Immature natural killer cell (primary cell): ENCODE data around the gene ZBTB42. TPM values are rescaled to one million over a fixed set of nuclear protein-coding genes. Genes with fewer than 3 reads are reported as not detected.

Experiments used
- DNase-seq, 3 donors: peaks; one replicate each; pipeline ENCODE4 v3.0.0; 2022; ENCODE audit warnings: mixed read lengths in 1 of 3
- H3K27ac Mint-ChIP-seq, 6 donors: one replicate each; pipeline ENCODE4 v1.8.0; 2020; ENCODE audit warnings: mixed read lengths in 6 of 6, mild to moderate bottlenecking in 5 of 6, inconsistent platforms in 4 of 6, moderate library complexity in 3 of 6
- H3K27me3 Mint-ChIP-seq, 3 donors: one replicate each; pipeline ENCODE4 v1.8.0; 2020 to 2021; ENCODE audit warnings: low read depth in 3 of 3, mild to moderate bottlenecking in 3 of 3, mixed read lengths in 3 of 3, moderate library complexity in 3 of 3, inconsistent platforms in 1 of 3
- H3K36me3 Mint-ChIP-seq, 3 donors: one replicate each; pipeline ENCODE4 v1.8.0; 2020; ENCODE audit warnings: mixed read lengths in 3 of 3, inconsistent platforms in 2 of 3, mild to moderate bottlenecking in 2 of 3
- H3K4me1 Mint-ChIP-seq, 2 donors: one replicate each; pipeline ENCODE4 v1.8.0; 2020; ENCODE audit warnings: inconsistent platforms in 2 of 2, mild to moderate bottlenecking in 2 of 2, mixed read lengths in 2 of 2, moderate library complexity in 1 of 2
- H3K4me3 Mint-ChIP-seq, 5 donors: one replicate each; pipeline ENCODE4 v1.8.0; 2020; ENCODE audit warnings: mild to moderate bottlenecking in 5 of 5, mixed read lengths in 5 of 5, inconsistent platforms in 3 of 5, moderate library complexity in 3 of 5
- H3K9me3 Mint-ChIP-seq, 6 donors: one replicate each; pipeline ENCODE4 v1.8.0; 2020; ENCODE audit warnings: mild to moderate bottlenecking in 6 of 6, mixed read lengths in 6 of 6, inconsistent platforms in 4 of 6, moderate library complexity in 3 of 6
- polyA plus RNA-seq, 3 donors: library from polyadenylated mRNA; unstranded; fragments of 300-500 nt; fragmentation: Illumina TruSeq; gene quantifications; one replicate each; pipeline ENCODE4 v1.2.3, GENCODE V29; 2021

ZBTB42 gene
- polyA plus RNA-seq, 3 donors from 2014 or later = 0.25 to 2.4 (median 2.0) TPM

DNA sequence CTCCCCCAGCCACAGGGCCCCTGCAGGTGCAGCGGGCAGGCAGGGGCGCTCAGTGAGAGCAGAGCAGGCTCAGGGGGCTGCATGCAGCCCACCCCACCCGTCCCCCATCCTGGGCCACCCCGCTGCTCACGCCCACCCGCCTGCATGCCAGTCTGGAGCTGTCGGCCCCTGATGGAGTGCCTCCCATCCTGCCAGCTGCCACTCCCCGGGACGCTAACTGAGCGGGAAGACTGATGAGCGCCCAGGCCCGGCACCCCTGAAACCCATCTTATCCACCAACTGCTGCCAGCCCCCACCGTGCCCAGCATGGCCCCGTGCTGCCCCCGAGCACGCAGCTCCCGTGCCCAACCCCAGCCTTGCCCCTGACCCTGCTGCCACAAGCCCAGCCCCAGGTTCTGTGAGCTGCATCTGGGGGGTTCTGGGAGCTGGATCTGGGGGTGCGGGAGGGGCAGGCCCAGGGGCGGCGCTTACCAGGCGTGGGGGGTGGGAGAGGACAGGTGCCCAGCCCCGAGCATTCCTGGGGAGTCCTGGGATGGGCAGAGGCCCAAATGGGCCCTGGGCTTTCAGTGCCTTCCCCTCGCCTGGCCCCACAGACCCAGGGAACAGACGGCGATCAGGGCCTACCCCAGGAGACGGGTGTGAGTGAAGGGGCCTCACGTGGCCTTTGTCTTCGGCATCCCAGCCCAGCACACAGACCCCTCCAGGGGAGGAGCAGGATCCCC, 18.7 kb upstream of the ZBTB42 start:
- H3K9me3 Mint-ChIP-seq = no peaks in the 10 kb centered on the region
- DNase-seq = no peak
- H3K27me3 Mint-ChIP-seq = peaks cover 0 to 4% (median 0%) of the 10 kb centered on the region in 3 donors
- no peaks in the 10 kb centered on the region for H3K36me3 Mint-ChIP-seq
- no peak overlapping the region for H3K4me3 Mint-ChIP-seq
- H3K27ac Mint-ChIP-seq = no peak overlapping the region
- peaks cover 0 to 14% of the 10 kb centered on the region in 2 donors for H3K4me1 Mint-ChIP-seq

DNA sequence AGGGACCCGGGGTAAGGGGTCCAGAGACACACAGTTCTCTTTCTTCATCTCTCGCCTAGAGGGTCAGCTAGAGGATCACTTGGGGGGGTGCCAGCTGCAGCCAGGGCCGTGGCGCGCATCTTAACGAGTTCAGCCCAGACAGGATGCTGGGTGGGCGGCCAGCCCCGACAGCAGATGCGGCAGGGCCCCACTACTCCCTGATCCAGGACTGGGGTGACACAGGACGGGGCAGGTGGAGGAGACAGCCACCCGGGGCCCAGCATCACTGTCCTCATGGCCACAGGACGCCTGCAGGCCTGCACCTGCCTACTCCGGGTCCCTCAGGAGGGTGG, 18.1 kb upstream of the ZBTB42 start:
- Mint-ChIP-seq H3K9me3 (no peaks in the 10 kb centered on the region), H3K27ac (no peak overlapping the region), H3K27me3 (peaks cover 0 to 4% (median 0%) of the 10 kb centered on the region in 3 donors), H3K36me3 (no peaks in the 10 kb centered on the region), H3K4me1 (peaks cover 0 to 14% of the 10 kb centered on the region in 2 donors), H3K4me3 (no peak overlapping the region)
- no peak for DNase-seq

DNA sequence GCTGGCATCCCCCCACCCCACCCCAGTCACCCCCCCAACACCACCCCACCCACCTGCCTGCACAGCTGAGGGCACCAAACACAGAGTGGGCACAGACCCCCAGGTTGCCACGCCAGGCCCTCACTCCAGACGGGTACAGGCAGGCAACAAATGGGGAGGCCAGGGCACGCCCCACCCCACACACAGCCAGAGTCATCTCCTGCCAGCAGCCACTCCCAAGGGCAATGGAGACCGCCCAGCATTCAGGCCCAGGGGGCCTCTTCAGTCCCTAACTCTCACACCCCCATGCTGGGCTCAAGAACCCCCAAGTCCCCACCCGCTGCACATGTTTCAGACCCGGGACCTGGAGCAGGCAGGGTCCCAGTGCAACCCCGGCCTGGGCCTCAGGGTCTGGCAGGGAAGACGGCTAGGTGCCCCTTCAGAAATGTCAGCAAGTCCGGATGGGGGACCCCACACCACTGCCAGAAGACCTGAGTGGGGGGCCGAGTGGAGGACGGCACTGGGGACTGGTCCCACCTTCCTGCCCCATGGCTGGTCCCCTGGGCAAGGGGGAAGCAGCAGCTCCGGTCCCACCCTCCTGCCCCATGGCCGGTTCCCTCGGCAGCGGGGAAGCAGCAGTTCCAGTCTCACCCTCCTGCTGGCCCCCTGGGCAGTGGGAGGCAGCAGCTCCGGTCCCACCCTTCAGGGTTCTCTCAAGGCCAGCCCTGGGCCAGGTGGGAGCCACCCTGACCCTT, 17.2 kb upstream of the ZBTB42 start:
- DNase-seq = no peak
- Mint-ChIP-seq H3K36me3 (no peaks in the 10 kb centered on the region), H3K27ac (no peak overlapping the region), H3K9me3 (no peaks in the 10 kb centered on the region), H3K27me3 (peaks cover 0 to 3% (median 0%) of the 10 kb centered on the region in 3 donors), H3K4me1 (peaks cover 0 to 16% of the 10 kb centered on the region in 2 donors), H3K4me3 (no peak overlapping the region)

DNA sequence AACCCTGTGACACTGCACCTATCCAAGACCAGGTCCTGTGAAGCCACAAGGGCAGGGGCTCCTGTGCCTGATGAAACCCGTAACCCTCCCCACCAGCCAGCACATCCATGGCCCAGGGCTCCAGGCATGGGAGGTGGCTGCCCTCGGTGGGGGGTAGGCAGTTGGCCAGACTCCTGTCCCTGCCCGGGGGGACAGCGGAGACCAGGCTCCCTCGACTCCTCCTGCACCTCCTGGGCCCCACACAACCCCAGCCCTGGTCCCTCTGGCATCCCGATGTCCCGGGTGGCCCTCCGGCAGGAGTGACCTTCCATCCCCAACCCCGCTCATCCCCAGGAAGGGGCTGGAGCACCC, 16.7 kb upstream of the ZBTB42 start:
- Mint-ChIP-seq H3K27ac (no peak overlapping the region), H3K4me3 (no peak overlapping the region), H3K9me3 (no peaks in the 10 kb centered on the region), H3K4me1 (peaks cover 0 to 16% of the 10 kb centered on the region in 2 donors), H3K36me3 (no peaks in the 10 kb centered on the region), H3K27me3 (peaks cover 0 to 3% (median 0%) of the 10 kb centered on the region in 3 donors)
- no peak for DNase-seq

DNA sequence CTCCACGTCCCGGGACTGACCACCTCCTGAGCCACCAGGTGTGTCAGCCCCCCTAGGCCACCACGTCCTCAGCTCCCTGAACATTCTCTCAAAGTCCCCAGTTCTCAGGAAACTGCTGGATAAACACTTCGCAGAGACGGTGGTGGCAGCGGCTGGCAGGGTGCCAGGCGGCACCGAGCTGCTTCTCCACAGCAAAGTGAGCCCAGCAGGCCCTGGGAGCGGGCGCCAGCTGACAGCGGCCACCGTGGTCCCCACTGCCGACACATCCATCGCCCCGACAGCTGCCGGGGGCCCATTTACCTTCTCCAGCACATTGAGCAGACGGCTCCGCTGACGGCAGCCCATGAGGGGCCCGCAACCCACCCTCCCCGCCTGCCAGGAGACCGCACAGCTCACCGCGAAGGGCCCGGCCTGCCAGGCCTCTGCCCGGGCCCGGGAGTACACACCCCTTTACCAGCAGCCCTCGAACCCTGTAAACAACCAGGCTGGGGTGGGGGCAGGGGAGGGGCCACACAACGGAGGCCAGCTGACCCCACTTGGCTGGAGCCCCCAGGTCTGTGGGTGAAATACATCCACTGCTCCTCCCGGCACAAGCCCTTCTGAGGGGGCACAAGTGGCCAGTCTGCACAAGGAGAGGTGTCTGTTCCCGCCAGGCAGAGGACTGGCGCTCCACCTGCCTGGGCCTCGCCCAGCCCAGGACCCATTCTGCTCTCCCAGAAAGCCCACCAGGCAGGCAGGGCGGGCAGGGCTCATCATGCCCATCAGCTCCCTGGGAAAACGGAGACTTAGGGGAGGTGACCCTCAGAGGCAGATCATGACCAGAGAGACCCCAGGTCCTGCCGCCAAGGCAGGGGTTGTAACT, 15.8 kb upstream of the ZBTB42 start:
- H3K4me3 Mint-ChIP-seq = peak overlapping the region in 1 of 5 donors; percentile 36
- H3K4me1 Mint-ChIP-seq = peaks cover 0 to 20% of the 10 kb centered on the region in 2 donors
- no peaks in the 10 kb centered on the region for H3K9me3 Mint-ChIP-seq
- DNase-seq = no peak
- peak overlapping the region in 3 of 6 donors; percentile 50 to 57 (median 53) for H3K27ac Mint-ChIP-seq
- peaks cover 0 to 3% (median 0%) of the 10 kb centered on the region in 3 donors for H3K27me3 Mint-ChIP-seq
- H3K36me3 Mint-ChIP-seq = no peaks in the 10 kb centered on the region

DNA sequence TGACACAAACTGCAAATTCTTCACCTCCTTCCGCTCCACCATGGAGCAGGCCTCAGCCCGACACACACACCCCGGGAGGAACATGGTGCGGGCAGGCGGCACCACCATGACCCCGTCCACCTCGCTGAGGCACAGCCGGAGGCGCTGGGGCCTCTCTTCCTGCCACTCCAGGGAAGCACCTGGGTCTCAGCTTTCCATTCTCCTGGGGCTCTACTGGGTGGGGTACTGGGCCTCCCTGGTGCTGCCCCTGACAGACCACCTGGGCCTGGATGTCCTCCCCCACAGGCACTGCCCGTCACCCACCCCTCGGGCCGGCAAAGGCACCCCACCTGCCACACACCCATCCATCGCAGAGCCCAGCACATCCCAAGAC, 15.2 kb upstream of the ZBTB42 start:
- Mint-ChIP-seq H3K27ac (peak overlapping the region in 2 of 6 donors; percentile 53 to 61), H3K9me3 (no peaks in the 10 kb centered on the region), H3K4me1 (peaks cover 0 to 20% of the 10 kb centered on the region in 2 donors), H3K4me3 (no peak overlapping the region), H3K27me3 (peaks cover 0 to 3% (median 0%) of the 10 kb centered on the region in 3 donors), H3K36me3 (no peaks in the 10 kb centered on the region)
- DNase-seq = no peak

DNA sequence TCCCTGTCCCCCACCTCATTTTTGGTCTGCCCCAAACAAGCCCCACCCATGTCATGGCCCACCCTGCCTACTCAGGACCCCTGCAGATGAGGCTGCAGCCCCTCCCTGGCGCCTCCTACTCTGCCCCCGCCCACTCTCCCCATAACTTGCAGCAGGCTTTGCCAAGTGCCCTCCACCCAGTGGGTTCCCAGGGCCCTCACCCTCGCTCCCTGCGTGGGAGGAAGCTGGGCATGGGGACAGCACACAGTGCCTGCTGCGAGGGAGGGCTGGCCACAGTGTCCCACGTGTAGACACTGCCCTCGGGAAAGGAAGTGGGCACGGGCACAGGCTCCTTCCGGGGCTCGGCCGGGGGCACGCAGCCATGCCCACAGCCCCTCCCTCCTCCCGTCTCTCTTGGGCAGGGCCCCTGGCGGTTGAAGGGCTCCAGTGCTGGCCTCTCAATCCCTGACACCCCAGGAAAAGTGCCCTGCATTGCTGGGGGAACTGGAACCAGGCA, 14.8 kb upstream of the ZBTB42 start:
- DNase-seq = peak in 1 of 3 donors; percentile 34
- Mint-ChIP-seq H3K27ac (peak overlapping the region in 4 of 6 donors; percentile 2 to 61 (median 26)), H3K9me3 (no peaks in the 10 kb centered on the region), H3K36me3 (no peaks in the 10 kb centered on the region), H3K4me3 (peak overlapping the region in 2 of 5 donors; percentile 10 to 36), H3K4me1 (peaks cover 0 to 24% of the 10 kb centered on the region in 2 donors), H3K27me3 (peaks cover 0 to 3% (median 0%) of the 10 kb centered on the region in 3 donors)

DNA sequence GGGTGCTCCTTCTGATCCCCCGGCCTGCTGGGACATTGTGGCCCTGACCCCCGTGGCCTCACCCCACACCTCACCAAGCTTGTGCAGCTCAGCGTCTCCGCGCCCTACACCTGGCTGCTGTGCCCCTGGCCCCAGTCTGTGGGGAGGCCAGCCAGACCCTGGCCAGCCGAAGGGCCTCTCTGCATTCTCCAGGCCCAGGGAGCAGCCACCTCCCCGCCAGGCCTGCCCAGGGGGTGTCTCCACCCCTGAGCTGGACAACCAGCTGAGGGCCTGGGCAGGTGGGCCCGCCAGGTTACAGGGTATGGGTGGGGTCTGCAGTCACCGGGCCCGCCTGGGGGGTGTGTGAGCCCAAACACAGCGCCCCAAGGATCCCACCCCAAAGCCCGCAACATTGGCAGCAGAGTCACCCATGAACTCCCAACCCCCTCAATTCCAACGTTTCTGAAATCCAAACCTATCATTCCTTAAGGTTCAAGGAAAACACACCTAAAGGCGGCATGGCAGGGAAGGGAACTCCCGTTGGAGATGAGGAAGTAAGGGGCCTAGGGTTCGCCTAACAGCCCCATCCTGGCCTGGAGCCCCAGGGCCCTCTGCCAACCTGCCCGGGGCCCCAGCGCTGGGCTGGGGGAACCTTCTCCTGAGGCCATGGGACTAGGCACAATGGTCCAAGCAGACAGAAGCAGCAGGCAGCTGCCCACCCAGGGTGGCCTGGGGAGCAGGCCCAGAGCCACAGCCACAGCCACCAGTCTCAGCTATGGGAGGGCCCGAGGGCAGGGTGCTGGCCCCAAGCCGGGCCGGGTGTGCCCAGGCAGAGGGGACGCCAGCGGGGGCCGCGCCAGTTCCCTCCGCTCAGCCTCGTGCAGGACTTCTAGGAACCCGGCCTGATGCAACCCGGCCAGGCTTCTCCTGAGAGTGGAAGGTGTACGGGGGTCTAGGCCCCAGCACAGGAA, 13.9 kb upstream of the ZBTB42 start:
- Mint-ChIP-seq H3K9me3 (no peaks in the 10 kb centered on the region), H3K27ac (peak overlapping the region in 4 of 6 donors; percentile 2 to 77 (median 55)), H3K36me3 (no peaks in the 10 kb centered on the region), H3K4me1 (peaks cover 5 to 28% of the 10 kb centered on the region in 2 donors), H3K27me3 (peaks cover 0 to 3% (median 0%) of the 10 kb centered on the region in 3 donors), H3K4me3 (peak overlapping the region in 3 of 5 donors; percentile 36 to 46 (median 38))
- no peak for DNase-seq

DNA sequence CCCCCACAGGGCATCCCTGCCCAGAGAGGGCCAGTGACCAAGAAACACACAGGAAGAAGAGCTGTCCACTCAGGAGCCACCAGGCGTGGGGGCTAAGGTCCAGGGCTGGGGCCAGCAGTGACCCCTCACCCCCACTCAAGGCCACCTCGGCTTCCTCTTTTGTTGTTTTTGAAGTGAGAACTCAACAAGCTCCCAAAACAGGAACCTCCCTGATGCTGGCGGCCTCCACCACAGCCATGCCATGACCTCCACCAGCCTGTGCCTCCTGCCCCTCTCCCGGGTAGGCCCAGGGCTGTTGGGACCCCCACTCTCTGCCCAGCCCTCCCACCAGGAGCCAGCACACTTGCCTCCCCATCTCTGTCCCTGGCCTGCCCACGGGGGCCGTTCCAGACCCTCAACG, 13.2 kb upstream of the ZBTB42 start:
- Mint-ChIP-seq H3K27ac (no peak overlapping the region), H3K9me3 (no peaks in the 10 kb centered on the region), H3K36me3 (no peaks in the 10 kb centered on the region), H3K4me1 (peaks cover 8 to 29% of the 10 kb centered on the region in 2 donors), H3K4me3 (no peak overlapping the region), H3K27me3 (peaks cover 0 to 4% (median 0%) of the 10 kb centered on the region in 3 donors)
- no peak for DNase-seq

DNA sequence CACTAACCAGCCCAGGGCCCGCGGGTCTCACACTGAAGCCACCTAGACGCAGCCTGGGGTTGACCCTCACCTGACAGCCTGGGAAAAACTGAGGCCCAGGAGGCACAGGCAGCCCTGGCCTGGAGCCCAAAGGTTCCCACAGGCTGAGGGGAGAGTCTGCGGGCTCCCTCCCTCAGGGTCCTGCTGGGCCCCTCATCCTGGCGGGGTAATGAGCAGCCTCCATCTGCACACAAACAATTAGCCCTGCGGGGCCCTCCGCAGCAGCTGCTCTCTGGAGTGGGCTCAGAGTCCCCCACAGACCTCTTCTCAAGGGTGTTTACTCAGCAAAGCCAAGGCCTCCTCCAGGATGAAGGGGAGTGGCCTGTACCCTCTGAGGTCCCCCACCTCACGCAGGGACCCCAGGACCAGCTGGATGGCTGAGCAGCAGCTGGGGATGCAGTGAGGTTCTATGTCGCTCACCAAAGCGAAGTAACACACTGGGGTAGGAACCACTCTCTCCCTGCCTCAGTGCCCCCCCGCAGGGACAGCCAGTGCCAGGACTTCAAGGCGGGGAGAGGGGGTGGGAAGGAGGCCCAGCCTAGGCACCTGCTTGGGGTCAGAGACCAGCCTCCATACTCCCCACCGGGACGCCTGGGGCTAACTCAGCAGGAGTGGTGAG, 12.6 kb upstream of the ZBTB42 start:
- Mint-ChIP-seq H3K9me3 (no peaks in the 10 kb centered on the region), H3K4me1 (peaks cover 14 to 35% of the 10 kb centered on the region in 2 donors), H3K27me3 (peaks cover 0 to 4% (median 0%) of the 10 kb centered on the region in 3 donors), H3K4me3 (no peak overlapping the region), H3K36me3 (no peaks in the 10 kb centered on the region), H3K27ac (no peak overlapping the region)
- no peak for DNase-seq

DNA sequence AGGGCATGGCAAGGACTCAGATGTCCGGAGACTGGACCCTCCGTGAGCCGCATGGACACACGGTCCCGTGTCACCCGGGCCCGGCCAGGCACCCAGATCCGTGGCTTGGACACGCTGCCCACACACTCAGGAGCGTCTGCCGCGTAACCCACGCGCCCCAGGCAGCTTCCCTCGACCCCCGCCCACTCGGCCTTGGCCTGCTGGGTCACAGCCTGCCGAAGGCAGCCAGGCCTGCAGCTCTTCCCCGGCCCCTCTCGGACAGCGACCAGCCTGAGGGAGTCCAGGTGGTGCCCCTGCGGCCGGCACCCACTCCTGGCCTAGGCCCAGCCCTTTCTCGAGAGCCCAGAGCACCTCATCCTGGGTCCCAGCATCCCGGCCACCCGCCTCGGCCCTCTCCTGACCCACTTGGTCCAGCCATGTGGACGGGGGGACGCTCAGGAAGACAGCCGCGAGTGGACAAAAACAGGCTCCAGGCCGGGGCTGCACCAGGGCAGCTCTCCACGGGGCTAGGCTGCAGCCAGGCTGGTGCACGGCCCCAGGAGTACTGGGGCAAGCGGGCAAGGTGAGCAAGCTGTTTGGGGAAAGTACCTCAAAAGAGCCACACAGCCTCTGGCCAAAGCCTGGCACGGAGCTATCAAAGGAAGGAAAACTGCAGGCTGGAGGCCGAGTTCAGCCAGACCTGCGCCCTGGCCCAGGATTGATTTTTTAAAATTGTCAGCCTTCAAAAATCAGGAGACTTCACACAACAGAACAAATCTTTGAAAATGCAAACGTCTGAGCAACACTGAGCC, 11.8 kb upstream of the ZBTB42 start:
- Mint-ChIP-seq H3K36me3 (no peaks in the 10 kb centered on the region), H3K9me3 (no peaks in the 10 kb centered on the region), H3K4me3 (no peak overlapping the region), H3K4me1 (peaks cover 21 to 43% of the 10 kb centered on the region in 2 donors), H3K27ac (no peak overlapping the region), H3K27me3 (peaks cover 0 to 4% (median 0%) of the 10 kb centered on the region in 3 donors)
- no peak for DNase-seq
